ENCODE results near the gene ADCY3.

The ADCY3 gene

DNA sequence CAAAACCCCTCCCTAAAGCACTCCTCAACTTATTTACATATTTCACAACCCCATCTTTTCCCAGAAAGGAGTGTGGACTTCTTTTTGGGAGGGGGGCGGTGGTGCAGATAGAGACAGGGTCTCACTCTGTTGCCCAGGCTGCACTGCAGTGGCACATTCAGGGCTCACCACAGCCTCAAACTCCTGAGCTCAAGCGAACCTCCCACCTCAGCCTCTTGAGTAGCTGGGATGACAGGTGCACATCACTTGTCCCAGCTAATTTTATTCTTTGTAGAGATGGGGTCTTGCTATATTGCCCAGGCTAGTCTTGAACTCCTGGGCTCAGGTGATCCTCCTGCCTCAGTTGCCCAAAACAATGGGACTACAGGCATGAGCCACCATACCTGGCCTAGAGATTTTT, 44.1 kb downstream of the ADCY3 start:
- DNase-seq (ENCODE audit: low read depth in 2 of 2) = no peak

GRCh38 chr2:24875272-24875671, 44.8 kb downstream of the ADCY3 start:
- DNase-seq (ENCODE audit: low read depth in 2 of 2) = no peak

GRCh38 chr2:24874035-24874434, 46.0 kb downstream of the ADCY3 start:
- DNase-seq (ENCODE audit: low read depth in 2 of 2) = no peak

GRCh38 chr2:24873619-24874018, 46.4 kb downstream of the ADCY3 start:
- no peak for DNase-seq (ENCODE audit: low read depth in 2 of 2)

DNA sequence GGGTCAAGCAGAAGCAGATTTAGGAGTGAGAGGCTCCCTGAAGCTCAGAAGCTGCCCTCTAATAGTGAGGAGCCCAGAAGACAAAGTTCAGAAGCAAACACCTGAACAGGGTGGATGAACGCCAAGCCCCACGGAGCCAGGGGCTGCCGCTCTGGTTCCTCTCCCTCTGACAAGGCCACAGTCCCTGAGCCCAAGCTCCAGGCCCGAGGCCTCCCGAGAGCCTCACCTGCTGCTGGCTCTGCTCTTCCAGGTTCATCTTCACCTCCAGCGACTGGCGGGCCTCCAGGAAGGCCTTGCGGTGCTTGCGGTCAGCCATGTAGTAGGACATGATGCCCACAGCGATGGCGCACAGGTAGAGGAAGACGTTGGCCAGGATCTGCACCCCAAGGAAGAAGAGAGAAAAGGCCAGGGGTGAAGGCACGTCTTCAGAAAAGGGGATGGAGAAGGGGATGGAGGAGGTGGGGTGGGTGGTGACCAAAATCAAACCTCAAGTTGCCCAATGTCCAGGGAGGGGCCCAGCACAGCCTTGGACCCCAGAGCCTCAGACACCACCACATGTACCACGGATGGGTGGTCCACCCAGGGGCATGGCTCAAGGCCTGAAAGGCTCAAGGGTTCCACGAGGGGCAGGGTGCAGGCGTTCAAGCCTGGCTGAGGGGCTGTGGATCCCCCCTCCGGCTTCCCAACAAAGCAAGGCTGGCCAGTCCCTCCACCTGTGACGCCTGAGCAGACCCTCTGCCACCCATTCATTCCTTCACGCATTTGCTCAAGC, 47.5 kb downstream of the ADCY3 start:
- DNase-seq (ENCODE audit: low read depth in 2 of 2) = no peak

GRCh38 chr2:24871852-24872333, 48.1 kb downstream of the ADCY3 start:
- DNase-seq (ENCODE audit: low read depth in 2 of 2) = no peak

DNA sequence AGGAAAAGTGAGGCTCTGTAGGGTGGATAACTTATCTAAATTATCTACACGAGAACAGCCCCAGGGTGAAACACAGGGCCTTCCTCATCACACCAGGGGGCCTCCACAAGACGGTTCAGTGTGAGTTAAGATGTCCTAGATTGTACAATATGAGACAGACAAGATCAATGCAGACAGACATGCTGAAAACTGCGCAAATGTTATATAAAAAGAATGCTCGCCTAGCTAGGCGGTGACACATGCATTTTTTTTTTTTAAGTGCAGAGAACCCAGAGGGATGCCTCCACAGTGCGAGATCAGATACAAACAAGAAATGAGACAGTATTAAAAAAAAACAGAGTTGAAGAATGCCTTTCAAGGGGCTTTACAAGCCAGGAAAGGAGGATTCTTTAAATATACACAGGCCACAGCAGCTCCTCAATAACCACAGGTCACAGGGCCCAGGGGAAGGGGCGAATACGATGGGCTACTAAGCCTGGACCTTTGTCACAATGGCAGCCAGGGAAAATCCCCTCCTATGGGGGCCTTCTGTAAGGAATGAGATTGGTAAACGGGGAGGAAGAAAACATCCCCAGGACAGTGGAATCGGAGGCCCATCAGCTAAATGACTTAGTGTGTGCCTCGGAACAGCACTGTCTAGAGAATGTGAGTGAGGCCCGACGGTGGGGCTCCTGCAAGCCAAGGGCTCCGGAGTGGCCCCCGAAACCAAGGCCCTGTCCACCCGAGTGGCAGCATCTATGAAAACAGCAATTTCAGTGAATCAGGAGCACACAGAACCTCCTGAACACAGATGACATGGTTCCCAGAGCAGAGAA, 48.9 kb downstream of the ADCY3 start:
- no peak for DNase-seq (ENCODE audit: low read depth in 2 of 2)

DNA sequence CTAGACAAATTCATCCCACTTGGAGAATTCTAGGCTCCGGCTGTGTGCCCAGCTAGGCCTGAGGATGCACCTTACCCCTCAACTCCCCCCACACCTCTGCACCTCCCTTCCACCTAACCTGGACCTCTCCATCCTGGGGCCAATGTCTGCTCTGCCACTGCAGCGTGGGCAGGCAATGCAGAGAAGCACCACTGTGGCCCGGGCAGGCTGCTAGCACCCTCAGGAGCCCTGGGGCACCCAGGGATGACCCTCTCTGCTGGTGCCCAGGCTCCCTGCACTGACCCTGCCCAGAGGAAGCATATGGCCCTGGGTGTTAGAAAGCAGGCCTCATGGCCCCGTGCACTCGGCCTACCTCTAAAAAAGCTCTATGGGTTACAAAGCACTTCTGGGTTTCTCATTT, 49.6 kb downstream of the ADCY3 start:
- no peak for DNase-seq (ENCODE audit: low read depth in 2 of 2)

DNA sequence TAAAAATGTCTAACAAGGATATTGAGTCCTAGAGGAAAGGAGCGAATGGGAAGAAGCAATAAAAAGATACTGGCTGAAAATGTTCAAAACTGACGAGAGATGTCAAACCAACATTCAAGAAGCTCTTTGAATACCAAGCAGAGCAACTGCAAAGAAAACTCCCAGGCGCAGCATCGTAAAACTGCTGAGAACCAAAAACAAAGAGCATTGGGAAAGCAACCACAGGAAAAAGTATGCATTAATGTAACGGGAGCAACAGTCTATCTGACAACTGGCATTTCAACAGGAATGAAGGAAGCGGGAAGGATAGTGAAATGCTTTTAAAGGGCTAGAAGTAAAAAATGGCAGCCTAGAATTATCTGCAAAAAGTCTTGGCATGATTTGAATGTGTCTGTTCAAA, 53.1 kb downstream of the ADCY3 start:
- DNase-seq (ENCODE audit: low read depth in 2 of 2) = no peak

- no peak for DNase-seq (ENCODE audit: low read depth in 2 of 2)
Measured at GRCh38 chr2:24863641-24864040, 56.4 kb downstream of the ADCY3 start.

- no peak for DNase-seq (ENCODE audit: low read depth in 2 of 2)
Measured at GRCh38 chr2:24861500-24861899, 58.5 kb downstream of the ADCY3 start.

DNA sequence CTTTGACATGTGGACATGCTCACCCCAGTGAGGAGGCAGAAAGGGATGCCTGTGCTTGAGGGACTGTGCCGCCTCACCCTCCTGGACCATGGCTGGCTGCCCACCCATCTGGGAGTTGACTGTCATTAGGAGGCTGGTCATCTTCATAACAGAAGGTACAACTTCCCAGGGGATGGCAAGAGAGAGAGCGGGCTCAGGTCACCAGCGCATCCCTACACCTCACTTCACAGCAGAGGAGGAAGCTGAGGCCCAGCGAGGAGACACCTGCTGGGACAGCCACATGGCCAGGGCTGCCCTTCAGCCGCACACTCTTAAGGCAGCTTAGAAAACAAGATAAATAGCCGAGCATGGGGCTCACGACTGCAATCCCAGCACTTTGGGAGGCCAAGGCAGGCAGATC, 59.4 kb downstream of the ADCY3 start:
- no peak for DNase-seq (ENCODE audit: low read depth in 2 of 2)

GRCh38 chr2:24859968-24860600, 60.0 kb downstream of the ADCY3 start:
- no peak for DNase-seq (ENCODE audit: low read depth in 2 of 2)

DNA sequence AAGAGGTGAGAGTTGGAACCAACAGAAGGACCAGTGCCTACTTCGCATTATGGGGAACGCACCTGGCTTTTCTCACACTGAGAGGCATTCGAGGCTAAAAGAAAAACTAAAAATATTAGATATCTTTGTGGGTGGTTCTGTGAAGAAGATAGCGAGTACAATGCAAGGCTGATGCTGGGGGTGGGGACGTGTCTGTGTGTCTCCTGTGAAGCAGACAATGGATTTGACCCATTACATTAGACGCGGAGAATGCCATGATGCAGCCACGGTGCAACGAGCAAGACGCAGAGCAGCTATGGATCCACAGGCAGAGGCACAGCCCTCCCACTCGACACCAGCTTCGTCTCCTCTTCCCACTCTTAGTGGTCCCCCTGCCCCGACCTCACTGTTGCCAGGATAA, 61.0 kb downstream of the ADCY3 start:
- DNase-seq (ENCODE audit: low read depth in 2 of 2) = no peak

GRCh38 chr2:24857746-24858145, 62.3 kb downstream of the ADCY3 start:
- DNase-seq (ENCODE audit: low read depth in 2 of 2) = no peak

- DNase-seq (ENCODE audit: low read depth in 2 of 2) = no peak
Measured at GRCh38 chr2:24856791-24857211, 63.2 kb downstream of the ADCY3 start.

DNA sequence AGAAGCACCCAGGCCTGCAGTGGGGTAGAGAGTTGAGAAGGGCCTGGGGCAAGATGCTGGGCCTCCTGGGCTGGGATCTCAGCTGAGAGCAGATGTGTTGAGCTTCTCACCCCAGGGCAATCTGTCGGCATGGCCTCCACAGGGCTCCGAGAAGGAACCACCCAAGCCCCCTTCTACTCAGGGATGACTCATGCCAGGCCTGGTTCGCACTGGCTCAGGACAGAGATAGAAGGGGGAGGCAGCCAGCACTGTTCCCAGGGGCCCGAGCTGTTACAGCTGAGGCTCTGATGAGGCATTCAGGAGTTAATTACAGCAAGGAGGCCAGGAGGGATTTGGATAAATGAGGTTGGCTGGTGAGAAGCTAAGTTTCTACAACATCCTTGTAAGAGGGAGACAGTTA, 64.3 kb downstream of the ADCY3 start:
- DNase-seq (ENCODE audit: low read depth in 2 of 2) = no peak

DNA sequence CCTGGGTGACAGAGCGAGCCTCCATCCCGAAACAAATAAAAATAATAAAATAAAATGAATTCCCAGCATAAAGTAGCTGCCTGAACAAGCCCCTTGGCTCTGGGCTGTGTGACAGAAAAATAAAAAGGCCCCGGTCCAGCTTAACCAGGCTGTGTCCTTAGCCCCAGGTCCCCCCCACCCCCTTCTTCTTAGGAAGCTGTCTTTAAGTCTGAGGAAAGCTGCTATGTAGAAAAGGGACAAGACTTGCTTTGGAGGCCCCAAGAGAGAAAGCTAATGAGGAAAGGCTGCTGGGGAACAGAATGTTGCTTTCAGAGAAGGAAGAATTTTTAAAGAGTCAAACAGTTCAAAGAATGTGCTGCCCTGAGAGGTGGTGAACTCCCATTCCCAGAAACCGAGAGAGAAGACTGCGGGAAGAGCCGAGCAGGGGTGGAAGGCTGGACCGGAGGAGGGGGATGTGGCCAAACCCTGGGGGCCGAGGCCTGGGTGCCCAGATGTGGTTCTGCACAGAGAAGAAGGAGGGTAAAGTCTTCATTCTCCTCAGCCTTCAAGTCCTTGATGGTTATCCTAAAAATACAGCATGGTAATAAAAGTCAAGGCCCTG, 64.9 kb downstream of the ADCY3 start:
- DNase-seq (ENCODE audit: low read depth in 2 of 2) = no peak

DNA sequence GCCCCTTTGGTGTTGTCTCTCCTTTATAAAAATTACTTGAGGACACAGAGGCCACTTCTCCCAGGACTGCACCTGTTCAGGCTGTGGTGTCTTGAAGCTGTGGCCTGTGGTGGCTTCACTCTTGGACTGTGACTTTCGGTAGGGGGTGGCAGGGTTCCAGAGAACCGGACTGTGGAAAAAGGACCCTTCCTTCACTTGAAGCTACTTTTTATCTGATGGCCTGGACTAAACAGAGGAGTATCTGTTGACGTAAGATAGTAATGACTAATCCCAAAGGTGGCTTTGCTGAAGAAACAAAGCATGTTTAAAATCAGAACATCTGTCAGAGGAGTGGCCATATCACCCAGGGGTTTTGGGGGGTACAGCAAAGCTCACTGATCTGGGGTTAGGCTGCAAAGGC, 66.0 kb downstream of the ADCY3 start:
- DNase-seq (ENCODE audit: low read depth in 2 of 2) = no peak

DNA sequence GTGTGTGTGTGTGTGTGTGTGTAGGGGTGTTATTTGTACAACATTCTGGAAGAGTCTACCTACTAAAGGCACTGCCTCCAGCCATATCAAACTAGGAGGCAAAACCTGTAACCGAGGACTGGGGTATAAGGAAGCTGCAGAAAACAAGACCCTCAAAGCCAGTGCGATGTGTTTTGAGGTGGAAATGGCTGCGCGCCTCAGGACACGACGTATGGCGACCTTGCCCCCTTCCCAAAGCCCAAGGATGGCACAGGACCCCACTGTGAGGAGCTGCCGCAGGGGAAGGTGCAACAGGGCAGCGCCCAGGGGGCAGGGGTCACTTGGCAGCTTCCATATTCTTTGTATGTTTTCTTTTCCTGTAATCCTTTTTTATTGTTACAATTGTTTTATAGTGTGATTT, 67.0 kb downstream of the ADCY3 start:
- DNase-seq (ENCODE audit: low read depth in 2 of 2) = no peak

- no peak for DNase-seq (ENCODE audit: low read depth in 2 of 2)
Measured at GRCh38 chr2:24852431-24853020, 67.5 kb downstream of the ADCY3 start.

- DNase-seq (ENCODE audit: low read depth in 2 of 2) = no peak
Measured at GRCh38 chr2:24852026-24852425, 68.0 kb downstream of the ADCY3 start.
